NCI-H2227 (cell line): ENCODE data around the gene ARMC7.

Experiments
- DNase-seq: peaks from one replicate; lab custom pipeline; 2025; ENCODE audit not compliant: unreplicated experiment; lab: John Stamatoyannopoulos, UW

Gene ARMC7

DNA sequence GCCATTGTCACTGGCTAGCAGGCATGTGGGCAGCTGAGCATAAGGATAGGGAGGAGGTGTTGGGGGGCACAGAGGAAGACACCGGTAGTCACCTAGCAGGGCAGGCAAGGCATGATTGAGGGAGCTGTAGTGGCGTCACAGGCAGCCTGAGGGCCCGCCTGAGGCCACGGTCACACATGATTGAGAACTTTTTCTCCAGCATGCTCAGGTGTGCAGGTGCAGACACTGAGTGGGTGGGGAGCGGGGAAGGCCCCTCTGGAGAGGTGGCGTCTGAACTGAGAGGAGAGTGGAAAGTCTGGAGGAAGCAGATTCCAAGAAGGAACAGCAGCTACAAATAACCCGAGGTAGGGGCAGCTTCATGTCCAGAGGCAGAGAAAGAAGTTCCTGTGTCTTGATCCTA, 10.9 kb upstream of the ARMC7 start:
- DNase-seq, result no peak

DNA sequence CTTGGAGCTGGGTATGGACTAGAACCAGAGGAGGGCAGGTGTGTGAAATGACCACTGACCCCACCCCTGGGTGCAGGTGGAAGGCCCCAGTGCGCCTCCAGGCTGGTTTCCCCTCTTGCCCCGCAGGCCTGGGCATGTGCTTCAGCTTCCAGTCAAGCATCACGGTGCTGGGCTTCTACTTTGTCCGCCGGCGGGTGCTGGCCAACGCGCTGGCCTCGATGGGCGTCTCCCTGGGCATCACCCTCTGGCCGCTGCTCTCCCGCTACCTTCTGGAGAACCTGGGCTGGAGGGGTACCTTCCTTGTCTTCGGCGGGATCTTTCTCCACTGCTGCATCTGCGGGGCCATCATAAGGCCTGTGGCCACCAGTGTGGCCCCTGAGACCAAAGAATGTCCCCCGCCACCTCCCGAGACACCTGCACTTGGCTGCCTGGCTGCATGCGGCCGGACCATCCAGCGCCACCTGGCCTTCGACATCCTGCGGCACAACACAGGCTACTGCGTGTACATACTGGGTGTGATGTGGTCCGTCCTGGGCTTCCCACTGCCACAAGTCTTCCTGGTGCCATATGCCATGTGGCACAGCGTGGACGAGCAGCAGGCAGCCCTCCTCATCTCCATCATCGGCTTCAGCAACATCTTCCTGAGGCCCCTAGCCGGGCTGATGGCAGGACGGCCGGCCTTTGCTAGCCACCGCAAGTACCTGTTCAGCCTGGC, 9.7 kb upstream of the ARMC7 start:
- no peak for DNase-seq

GRCh38 chr17:75102385-75102821, 7.4 kb upstream of the ARMC7 start:
- no peak for DNase-seq

DNA sequence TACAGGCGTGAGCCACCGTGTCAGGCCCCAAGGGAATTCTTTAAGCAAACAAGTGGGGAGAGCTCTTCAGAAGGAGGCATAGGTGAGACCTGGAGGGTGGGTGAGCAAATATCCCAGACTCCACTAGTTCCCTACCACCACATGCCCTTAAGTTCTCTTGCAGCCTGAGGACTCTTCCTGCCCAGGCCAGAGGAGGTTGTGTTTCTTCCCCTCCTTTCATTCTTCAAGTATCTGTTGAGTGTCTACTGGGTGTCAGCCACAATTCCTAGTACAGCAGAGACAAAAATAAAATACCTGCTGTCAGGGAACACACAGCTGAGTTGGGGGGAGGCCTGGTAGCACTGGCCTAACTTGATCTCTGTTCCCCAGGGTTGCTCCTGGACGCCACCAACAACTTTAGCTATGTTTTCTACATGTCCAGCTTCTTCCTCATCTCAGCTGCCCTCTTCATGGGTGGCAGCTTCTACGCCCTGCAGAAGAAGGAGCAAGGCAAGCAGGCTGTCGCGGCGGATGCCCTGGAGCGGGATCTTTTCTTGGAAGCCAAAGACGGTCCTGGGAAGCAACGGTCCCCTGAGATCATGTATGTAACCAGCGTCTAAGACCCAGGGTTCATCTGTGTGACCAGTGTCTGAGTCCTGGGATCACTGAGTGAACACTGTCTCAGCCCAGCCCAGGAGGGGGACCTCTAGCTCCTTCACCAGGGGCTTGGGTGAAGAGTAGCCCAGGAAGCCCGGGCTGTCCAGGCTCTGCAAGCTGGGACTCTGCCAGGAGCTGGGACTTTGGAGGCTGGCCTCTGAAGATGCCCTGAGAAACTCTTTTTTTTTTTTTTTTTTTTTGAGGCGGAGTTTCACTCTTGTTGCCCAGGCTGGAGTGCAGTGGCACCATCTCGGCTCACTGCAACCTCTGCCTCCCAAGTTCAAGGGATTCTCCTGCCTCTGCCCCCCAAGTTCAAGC, 5.9 kb upstream of the ARMC7 start:
- DNase-seq, result no peak

DNA sequence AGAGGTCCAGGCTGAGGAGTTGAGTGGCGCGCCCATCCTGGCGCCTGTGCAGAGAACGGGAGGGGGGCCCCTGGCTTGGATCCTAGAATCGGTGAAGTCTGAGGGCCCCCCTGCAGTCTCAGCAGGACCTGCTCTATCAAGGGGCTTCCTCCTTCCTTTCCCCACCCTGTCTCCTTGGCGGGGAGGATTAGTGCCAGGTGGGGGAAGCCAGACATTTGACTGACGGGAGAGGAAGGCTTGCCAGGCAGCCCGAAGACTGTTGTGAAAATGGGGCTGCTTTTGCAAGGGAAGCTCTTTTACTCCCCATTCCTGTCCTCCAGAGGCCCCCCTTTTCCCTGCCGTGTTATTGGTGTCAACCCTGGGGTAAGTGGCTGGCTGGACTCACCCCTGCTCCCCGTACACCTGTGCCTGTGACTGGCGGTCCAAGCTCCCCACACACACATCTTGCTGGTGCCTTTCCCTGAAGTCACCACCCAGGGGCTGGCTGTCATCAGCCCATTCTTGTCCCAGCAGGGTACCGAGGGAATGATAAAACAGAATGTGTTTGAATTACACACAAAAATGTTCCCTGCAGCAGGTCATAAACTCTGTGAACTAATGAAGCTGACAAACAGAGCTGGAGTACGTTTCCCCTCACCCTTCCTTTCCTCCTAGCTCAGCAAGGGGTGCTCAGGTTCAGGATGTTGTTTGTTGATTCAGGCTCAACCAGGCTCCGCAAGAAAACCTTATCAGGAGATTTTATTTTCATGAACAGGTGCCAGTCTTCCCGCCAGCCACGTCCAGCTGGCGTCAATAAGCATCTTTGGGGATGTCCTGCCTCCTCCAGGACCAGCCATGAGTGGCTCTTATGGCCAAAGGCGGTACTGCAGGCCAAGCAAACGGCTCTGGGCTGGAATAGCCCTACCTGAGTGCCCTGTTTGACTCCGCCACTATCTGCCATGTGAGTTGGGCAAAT, 4.4 kb upstream of the ARMC7 start:
- peak; percentile 81 for DNase-seq

DNA sequence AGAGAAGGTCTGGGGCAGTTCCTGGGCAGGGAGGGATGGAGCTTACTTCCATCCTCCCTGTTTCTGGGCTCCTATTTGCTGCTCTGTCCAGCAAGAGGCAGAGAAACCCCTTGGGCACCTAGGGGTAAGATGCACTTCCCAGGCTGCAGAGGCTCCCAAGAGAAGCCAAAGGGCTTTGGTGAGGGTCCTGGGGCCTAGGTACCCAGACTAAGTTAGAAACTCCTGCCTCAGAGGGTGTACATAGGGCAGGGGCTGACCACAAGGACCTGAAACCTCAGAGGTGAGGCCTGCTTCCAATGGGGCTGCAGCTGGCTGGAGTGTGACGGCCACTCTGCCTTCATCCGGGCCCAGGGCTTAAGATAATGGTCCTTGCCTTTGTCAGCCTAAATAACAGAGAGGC, 1.6 kb upstream of the ARMC7 start:
- DNase-seq, result no peak

- no peak for DNase-seq
Observed at GRCh38 chr17:75109046-75109406, 743 bp upstream of the ARMC7 start.

DNA sequence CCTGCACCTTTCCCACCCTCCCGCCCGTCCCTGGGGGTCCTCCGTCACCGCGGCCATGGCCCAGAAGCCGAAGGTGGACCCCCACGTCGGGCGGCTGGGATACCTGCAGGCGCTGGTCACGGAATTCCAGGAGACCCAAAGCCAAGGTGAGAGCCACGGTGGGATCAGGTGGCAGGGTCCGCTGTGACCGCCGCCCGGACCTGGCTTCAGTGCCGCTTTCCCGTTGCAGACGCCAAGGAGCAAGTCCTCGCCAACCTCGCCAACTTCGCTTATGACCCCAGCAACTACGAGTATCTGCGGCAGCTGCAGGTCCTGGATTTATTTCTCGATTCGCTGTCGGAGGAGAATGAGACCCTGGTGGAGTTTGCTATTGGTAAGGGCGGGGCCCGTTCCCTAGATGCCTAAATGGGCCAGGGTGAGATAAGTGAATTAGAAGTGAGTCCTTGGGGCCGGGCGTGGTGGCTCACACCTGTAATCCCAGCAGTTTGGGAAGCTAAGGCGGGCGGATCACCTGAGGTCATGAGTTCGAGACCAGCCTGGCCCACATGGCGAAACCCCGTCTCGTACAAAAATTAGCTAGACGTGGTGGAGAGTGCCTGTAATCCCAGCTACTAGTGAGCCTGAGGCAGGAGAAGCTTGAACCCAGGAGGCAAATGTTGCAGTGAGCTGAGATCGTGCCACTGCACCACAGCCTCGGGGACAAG, 617 bp downstream of the ARMC7 start:
- peak; percentile 32 for DNase-seq

DNA sequence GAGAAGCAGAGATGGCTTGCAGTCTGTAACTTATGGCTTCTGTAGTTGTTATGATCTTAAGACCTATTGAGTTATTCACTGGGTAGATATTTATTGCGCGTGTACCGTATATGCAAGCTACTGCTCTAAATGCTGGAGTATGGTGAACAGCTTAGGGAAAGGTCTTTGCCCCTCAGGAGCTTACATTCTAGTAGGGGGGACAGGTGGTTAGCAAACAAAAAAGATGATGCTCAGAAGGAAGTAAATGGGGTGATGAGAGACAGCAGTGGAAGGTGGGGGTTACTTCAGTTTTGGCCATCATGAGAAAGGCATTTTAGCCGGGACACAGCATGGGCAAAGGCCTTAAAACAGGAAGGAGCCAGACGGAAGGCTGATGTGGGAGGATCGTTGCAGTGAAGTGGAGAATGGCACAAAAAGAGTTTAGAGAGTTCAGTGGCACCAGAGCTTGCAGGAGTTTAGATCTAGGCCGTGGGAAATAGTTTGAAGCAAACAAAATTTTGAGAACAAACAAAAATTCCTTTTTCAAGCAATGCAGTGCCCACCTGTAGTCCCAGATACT, 2.1 kb downstream of the ARMC7 start:
- no peak for DNase-seq

DNA sequence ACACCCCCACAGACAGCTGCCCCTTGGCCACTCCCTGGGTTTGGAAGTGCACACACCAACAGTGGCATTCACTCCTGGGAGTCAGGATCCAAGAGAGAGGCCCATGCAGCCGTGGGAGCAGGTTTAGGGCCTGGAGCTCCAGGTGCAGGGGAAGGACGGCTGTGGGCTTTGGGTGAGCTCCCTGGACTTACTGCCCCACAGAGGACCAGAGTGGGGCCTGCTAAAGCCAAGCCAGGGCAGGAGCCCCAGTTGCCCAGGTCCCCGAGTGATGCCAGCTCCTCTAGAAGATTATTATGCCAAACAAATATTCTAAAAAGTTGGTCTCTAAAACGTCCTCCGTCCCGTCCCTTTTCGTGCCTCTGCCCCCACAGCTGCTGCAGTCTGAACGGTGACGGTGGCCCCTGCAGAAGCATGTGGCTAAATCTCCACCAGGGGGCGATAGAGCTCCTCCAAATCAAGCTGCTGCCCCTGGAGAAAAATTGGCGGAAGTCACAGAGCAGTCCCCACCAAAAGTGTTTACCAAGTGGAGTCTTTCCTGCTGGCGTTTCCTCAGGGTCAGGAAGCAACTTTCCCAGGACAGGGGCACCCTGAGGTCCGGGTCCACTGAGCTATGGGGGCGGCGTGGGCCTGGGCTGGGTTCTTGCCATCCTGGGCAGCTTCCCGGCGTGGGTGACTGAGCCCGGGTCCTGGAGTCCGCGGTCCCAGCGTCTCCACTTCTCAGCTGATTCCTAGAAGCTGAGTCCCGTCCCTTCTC, 4.2 kb downstream of the ARMC7 start:
- DNase-seq, result peak; percentile 89

DNA sequence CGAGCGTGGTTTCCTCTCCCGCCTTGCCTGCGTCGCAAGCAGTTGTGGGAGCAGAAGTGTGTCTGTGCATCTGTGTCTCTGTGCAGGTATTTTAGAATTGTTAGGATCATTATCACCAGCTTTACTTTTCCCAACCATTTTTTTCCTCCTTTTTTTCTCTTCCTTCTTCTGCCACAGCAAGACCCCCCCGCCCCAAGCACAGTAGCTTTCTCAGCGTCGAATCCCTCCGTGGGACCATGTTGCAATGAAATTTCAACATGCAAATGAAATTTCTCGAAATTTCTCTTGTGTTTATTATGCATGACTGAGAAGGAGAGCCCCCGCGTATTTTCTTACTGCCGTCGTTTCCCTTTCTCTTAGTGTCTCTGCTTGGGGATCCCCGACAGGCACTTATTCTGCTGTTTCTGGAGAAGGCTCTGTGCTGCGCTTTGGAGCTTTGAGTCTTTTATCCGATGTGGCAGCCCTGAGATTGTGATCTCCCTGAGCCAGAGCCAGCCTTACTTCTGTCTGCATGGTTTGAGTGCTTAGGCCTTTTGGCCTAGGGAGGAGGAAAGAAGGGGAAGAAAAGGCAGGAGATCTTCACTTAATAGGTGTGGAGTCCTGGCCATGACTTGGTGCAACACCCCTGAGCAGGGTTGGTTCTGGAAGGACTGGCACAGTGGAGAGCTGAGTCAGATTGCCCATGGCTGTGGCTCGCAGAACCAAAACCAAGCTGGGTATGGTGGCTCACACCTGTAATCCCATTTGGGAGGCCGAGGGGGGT, 5.0 kb downstream of the ARMC7 start:
- DNase-seq, result no peak

- DNase-seq, result no peak
Observed at GRCh38 chr17:75115555-75115954, 5.8 kb downstream of the ARMC7 start.

GRCh38 chr17:75116737-75117136, 7.0 kb downstream of the ARMC7 start:
- DNase-seq, result no peak

DNA sequence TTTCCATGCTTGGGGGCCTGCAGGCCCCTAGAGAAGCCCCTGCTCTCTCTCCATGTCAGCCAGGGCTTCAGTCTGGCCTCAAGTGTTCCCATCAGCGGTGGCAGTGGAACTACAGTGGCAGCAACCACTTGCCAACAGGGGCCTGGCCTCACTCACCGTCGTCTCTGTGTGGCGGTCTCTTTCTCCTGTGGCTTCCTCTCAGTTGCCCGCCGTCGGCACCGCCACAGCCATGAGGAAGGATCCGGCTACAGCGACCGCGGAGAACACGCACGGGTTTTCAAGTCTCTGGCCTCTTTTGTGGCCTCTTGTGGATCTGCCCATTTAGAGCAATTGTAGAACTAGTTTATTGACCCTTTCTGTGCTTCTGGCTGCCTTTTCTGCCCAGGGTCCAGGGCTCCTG, 8.5 kb downstream of the ARMC7 start:
- no peak for DNase-seq

DNA sequence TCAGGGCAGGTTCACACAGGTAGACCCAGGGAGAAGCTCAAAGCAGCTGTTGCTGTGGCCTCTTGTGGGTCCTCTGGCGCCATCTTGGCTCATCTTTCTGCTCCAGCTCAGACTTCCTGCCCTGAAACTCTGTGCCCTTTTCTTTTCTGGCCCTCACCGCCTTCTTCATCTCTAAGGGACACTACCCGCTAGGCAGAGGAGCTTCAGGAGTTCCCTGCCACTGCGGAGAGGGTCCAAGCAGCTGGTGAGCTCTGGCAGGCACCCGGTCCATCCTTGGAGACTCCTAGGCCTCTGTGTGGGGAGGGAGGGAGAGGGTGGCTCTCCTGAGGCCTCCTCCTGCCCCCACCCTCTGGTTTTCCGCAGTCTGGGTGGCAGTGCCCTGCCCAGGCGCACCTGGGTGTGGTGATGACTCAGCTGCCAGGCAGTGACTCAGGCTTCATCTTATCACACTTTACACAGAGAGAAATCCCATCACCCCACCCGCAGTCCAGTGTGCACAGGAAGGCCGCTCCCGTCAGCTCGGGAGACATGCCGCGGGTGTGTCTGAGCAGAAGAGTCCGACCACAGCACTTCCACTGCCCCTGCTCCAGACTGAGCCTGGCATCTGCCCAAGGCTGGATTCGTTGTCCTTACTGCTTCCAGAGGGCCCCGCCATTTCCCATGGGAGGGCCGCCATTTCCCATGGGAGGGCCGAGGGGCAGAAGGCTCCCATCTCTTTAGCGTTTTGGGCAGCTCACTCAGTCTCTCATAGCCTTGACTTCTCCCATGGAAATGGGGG, 14.5 kb downstream of the ARMC7 start:
- DNase-seq, result no peak

DNA sequence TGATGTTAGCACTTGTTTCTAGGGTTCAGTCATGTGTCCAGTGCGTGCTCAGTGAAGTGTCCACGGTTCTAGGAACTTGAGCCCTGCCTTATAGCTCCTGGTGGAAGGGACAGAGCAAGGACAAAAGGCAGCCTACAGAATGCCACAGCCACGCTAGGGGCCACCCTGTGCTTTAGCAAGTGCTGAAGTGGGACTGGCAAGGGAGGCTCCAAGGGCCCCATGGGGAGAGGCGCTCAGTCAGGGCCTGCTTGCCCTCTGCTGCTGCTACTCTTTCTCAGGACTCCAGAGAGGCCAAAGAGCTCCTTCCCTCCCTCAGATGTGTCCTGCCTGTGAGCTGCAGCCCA, 15.0 kb downstream of the ARMC7 start:
- no peak for DNase-seq

- no peak for DNase-seq
Observed at GRCh38 chr17:75125984-75126383, 16.2 kb downstream of the ARMC7 start.

DNA sequence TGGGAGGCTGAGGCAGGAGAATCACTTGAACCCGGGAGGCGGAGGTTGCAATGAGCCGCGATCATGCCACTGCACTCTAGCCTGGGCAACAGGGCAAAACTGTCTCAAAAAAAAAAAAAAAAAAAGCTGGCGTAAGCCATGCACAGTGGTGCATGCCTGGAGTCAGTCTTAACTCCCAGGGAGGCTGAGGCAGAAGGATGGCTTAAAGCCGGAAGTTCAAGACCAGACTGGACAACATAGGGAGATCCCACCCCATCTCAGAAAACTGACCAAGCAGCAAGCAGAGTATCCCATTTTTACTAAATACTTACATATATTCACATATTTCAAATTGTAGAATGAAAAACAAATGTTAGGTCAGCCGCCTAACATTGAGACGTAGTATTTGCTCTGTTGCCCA, 17.2 kb downstream of the ARMC7 start:
- no peak for DNase-seq
